T follicular helper cell (primary cell): ENCODE measurements around the gene SSPN.

ENCODE experiments used
- DNase-seq: peaks from one replicate; pipeline ENCODE4 v3.0.0-alpha.2; 2020; ENCODE audit warnings: low read depth

Gene SSPN

DNA sequence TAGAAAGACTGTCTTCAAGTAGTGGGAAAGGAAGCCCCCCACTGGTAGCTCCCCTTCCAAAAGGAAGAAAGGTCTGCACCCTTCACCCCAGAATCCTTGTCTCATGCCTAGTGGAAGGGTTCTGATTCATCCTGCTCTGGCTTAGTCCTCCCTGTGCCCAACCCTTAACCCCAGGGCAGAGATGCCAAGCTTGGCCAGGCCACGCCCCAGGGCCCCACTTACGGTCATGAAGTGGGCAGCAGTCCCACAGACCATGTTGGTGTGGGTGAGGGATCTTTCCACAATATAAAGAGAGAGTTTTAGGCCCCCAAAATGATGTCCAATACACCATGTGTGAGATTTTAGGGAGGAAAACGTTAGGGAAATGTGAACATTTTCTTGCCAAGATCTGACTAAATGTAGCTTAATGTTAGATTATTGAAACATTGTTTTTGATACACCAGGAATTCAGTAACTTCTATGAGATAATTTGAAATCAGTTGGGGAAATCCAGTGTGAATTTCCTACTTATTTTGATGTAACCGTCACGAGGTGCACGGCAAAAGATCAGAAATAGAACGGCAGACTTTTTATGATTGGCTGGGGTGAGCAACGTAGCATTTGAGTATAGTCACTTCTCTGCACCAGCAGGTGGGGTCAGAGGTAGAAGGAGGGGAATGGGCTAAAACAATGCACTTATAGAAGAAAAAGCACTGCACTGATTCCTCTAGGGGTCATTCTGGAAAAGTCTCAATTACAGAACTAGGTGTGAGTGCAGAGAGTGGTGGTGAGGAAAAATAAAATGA, 8.2 kb upstream of the SSPN start:
- no peak for DNase-seq

- no peak for DNase-seq
Observed at GRCh38 chr12:26188127-26188526, 7.2 kb upstream of the SSPN start.

GRCh38 chr12:26188641-26189040, 6.7 kb upstream of the SSPN start:
- no peak for DNase-seq

DNA sequence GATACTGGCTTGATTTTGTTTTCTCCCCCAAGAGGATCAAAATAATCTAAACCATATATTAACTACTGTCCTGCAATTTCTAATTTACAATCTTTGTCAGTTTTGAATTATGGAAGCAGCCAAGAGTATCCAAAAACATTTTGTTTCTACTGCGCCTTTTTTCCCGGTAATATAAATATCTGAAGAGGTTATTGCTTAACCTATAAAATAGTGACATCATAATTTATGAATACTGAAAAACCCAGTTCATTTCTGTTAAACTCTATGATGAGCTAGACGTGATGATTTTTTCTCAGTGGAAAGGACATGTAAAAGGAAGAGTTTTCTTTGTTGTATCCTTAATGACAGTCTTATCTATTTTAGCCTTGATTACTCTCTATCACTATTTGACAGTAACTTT, 3.2 kb upstream of the SSPN start:
- DNase-seq, result no peak

GRCh38 chr12:26193539-26193938, 1.8 kb upstream of the SSPN start:
- DNase-seq, result no peak

DNA sequence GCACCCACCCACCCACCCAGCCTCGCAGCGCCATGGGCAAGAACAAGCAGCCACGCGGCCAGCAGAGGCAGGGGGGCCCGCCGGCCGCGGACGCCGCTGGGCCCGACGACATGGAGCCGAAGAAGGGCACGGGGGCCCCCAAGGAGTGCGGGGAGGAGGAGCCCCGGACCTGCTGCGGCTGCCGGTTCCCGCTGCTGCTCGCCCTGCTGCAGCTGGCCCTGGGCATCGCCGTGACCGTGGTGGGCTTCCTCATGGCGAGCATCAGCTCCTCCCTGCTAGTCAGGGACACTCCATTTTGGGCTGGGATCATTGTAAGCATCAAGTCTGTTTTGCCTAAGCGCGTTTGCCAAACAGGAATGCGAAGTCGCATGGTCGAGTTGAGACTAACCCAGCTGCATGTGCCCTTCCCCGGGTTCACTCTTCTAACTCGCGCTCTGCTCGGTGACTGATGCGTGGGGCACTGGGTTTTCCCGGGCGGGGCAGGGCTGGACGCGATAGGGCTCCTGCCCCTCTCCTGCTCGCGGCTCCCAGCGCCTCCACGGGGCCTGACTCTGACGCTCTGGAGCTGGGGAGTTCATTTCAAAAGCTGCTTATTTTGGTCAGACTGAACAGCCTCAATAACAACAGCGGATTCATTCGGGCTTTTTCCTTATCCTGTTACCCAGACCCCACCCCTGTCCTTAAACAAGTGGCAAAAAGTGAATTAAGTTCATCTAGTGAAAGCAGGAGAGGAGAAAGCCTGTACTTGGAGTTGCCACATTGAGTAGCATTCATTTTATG, 458 bp downstream of the SSPN start:
- DNase-seq, result no peak

DNA sequence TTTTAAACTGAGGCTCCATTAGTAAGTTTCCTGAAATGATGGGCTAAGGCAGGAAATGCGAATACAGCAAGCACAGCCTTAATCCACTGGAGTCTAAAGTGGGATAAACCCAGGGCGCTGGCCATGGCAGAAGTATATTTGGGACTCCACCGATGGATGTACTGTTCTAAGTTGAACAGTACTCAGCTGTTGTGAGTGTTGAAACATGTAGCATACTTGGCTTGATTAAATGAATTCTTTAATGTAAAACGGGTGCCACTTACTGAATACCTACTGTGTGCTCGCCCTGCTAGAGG, 996 bp downstream of the SSPN start:
- no peak for DNase-seq

DNA sequence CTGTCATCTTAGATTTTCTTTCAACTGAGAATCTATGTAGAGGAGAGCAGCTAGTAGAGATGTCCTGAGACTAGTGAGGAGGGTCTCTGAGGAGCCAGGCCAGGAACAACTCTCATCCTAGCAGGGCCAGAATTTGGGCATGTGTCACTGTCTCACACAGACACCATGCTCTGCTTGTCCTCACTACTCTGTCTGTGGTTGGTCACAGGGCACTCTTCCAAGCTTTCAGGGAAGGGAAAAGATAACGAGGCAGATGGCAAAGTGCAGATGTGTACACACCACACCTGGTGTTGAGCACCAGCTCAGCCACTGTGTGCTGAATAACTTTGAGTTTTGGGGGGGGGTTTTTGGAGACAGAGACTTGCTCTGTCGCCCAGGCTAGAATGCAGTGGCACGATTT, 2.5 kb downstream of the SSPN start:
- no peak for DNase-seq

- no peak for DNase-seq
Observed at GRCh38 chr12:26198742-26199141, 3.4 kb downstream of the SSPN start.

DNA sequence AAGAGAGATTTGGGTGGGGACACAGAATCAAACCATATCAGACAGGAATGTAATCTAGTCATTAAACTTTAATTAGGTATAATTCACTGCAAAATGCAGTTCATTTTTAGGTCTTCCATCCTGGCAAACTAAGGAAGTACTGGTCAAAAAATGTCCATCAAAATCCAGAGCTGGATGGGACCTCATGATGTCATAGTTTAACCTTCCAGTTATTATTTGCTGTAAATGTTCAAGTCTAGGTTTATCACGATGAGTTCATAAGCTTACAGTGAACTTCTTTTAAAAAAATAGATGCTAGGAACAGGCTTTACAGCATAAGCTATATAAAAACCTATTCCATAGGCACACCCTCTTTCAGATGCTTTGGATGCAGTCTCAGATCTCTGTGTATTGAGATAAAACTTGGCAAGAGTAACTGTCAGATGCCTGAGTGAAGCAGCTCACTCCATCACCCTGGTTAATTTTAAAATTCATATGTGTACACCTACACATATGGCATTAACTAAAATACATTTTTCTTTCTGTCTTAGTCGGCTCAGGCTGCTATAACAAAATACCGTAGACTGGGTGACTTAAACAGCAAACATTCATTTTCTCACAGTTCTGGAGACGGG, 7.9 kb downstream of the SSPN start:
- no peak for DNase-seq

- DNase-seq, result no peak
Observed at GRCh38 chr12:26204612-26205289, 9.4 kb downstream of the SSPN start.

DNA sequence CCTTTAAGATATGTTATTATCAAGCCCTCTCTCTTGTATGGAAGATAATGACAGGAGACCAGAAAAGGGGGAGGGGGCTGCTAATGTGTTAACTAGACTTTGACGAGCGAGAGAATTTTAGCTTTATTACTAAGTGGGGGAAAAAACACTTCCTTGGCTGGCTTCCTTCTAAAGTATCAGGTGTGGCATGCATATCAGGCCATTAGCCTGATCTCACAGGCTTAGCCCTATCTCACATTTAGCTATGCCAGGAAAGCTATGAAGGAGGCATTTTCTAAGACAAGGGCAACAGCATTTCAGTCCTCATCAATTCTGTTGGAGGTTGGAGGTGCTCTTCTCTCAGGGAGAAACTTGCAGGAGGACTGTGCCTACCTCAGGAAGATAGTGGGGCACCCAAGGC, 9.9 kb downstream of the SSPN start:
- DNase-seq, result no peak

DNA sequence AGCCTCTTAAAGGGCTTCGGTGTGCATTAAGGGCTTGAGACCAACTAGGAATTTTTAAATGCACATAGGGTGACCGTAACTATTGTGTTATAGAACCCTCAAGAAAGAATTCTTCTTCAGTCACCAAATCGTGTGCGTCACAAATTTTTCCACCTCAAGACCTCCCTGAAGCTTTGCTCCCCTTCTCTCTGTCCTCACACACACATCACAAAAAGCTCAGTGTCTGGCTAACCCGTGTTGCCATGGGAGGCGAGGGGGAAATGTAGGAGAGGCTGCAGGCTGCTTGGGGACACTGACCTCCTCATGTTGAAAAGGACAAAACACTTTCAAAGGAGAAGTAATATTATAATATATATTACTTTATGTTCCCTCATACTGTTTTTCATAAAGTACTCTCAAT, 10.6 kb downstream of the SSPN start:
- DNase-seq, result no peak

GRCh38 chr12:26211331-26211730, 16.0 kb downstream of the SSPN start:
- DNase-seq, result no peak

DNA sequence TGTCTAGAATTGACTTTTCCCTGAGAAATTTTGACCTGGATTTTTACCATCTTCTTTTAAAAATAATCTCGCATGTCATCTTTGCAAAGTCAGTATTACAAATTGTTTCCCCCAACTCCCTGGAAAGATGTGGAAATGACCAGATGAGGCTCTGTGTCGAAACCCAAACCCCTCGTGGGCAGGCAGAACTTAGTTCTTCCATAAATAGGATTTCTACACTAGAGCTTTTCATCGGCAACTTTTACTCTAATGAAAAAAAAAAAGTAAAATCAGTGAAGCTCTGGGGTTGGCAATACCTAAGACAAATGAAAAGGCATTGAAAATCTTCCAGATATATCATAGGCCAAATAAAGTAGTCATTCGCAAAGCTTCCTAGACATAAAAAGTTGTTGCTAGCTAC, 17.0 kb downstream of the SSPN start:
- no peak for DNase-seq

DNA sequence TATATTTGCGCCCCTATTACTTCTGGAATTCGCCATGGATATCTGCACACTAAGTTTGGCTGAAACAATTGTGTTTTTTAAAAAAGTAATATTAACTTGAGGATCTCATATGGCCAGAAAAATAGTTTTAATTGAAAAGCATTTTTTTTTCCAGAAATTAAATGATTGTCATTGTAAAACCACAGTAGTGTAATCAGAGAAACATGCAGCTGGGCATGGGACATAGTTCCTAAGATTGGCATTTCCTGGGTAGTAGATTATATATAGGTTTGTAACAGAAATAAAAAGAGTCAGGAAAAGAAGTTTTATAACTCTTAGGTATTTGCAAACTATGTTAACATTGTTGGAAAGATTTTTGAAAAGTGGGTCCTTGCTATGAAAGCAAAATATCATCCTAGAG, 17.6 kb downstream of the SSPN start:
- no peak for DNase-seq

DNA sequence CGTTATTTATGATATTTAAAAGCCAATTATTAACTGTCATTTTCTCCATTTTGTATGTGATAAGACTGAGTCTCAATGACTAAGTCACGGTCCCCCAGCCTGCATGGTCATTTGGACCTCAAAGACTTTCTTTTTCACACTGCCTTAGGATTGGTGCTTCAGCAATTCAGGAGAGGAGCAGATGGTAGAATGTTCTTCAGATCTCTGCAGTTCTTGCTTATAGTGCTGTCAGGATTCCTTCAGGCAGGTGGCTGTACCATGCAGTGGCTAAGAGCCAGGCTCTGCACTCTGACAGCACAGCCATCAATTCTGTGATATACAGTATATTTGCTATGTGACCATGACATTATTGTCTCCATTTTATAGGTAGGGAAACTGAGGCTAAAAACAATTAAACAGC, 18.7 kb downstream of the SSPN start:
- DNase-seq, result no peak

- DNase-seq, result no peak
Observed at GRCh38 chr12:26219736-26220135, 24.4 kb downstream of the SSPN start.

GRCh38 chr12:26224657-26225056, 29.3 kb downstream of the SSPN start:
- DNase-seq, result no peak

DNA sequence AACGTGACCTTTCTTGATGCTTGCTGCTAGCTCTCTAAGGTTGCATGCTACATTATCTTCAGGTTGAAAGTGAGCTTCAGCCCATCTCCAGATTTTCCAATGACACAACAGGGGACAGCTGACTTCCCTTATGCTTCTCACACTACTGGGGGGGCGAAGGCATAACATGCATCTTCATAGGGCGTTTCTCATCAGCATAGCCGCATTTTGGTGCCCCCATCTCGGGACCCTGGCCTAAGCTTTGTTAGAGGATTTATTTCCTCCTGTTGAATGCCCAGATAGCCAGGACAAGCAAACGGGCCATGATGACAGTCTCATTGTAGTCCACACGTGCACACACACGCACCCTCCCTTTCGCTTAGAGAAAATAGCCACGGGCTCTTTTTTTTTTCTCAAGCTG, 30.7 kb downstream of the SSPN start:
- DNase-seq, result no peak

GRCh38 chr12:26226629-26227360, 31.4 kb downstream of the SSPN start:
- no peak for DNase-seq

- DNase-seq, result no peak
Observed at GRCh38 chr12:26227361-26227745, 32.0 kb downstream of the SSPN start.
